Heart right ventricle (tissue), 16 donors: ENCODE measurements around the gene MTNR1B. TPM values are rescaled to one million over a fixed set of nuclear protein-coding genes. Genes with fewer than 3 reads are reported as not detected.

Source experiments
- ATAC-seq, 8 donors: fragments of 200-7000 bp; cut with Tn5 transposase; one replicate each; pipeline ENCODE4 v1.9.1; 2020; ENCODE audit warnings: mild to moderate bottlenecking in 8 of 8, moderate library complexity in 8 of 8, moderate number of reproducible peaks in 1 of 8
- DNase-seq, 2 donors: peaks; one replicate each; pipeline ENCODE4 v3.0.0-alpha.2; 2020
- H3K27ac ChIP-seq, 10 donors: fragments of 200-600 bp; sonication (generic) in 2 of 10; one replicate each; pipeline versions ENCODE4 v1.5.0 to v1.8.0; 2020 to 2022; ENCODE audit warnings: mild to moderate bottlenecking in 3 of 10
- H3K27me3 ChIP-seq, 7 donors: fragments of 200-600 bp; one replicate each; pipeline ENCODE4 v1.8.0; 2021 to 2022; ENCODE audit warnings: mild to moderate bottlenecking in 2 of 7
- H3K36me3 ChIP-seq, 9 donors: fragments of 200-600 bp; sonication (generic) in 1 of 9; one replicate each; pipeline versions ENCODE4 v1.5.0 to v1.8.0; 2020 to 2022; ENCODE audit warnings: mild to moderate bottlenecking in 2 of 9
- H3K4me1 ChIP-seq, 9 donors: fragments of 200-600 bp; sonication (generic) in 1 of 9; one replicate each; pipeline versions ENCODE4 v1.5.0 to v1.8.0; 2020 to 2022; ENCODE audit warnings: mild to moderate bottlenecking in 4 of 9
- H3K4me3 ChIP-seq, 10 donors: fragments of 200-600 bp; sonication (generic) in 2 of 10; one replicate each; pipeline versions ENCODE4 v1.5.0 to v1.8.0; 2020 to 2022; ENCODE audit warnings: mild to moderate bottlenecking in 7 of 10, moderate library complexity in 2 of 10
- H3K9me3 ChIP-seq, 11 donors: fragments of 200-600 bp in 10 of 11; sonication (generic) in 2 of 11; one replicate each; pipeline versions ENCODE4 v1.5.0 to v1.8.0; 2013 to 2022; ENCODE audit warnings: mild to moderate bottlenecking in 2 of 11, control low read depth in 1 of 11, moderate library complexity in 1 of 11
- WGBS, 2 donors: extraction: QIAGEN DNeasy Blood & Tissue Kit; methylation state at CpG; one replicate each; pipeline ENCODE4 v1.1.7; 2013; ENCODE audit warnings: inconsistent platforms in 1 of 2; 5-methylcytosine and 5-hydroxymethylcytosine counted together
- intact Hi-C, 10 donors: fragments of 100-400 bp; cut with DNase I; formaldehyde crosslinking; loops; one replicate each; pipeline versions ENCODE4 v1.11.1 to v1.14.2; 2022
- polyA plus RNA-seq, 2 donors: library from polyadenylated mRNA; stranded (reverse); fragments of 200-250 nt; gene quantifications; one replicate each; pipeline ENCODE4 v1.2.3, GENCODE V29; 2013
- total RNA-seq, 10 donors: library from RNA; stranded (reverse); fragmentation: NEBNext Ultra II Directional in 3 of 10; extraction: Animal tissue kit (Norgen Biotek cat#: 25700) in 3 of 10; gene quantifications; one replicate each; pipeline versions ENCODE4 v1.2.1 to v1.2.4, GENCODE V29; 2021 to 2023
- TF ChIP-seq, protein P1 (sequence below), 9 donors: fragments of 200-600 bp; sonication (generic) in 2 of 9; IDR thresholded peaks; one replicate each; pipeline versions ENCODE4 v1.5.0 to v1.8.0; 2021 to 2022; ENCODE audit warnings: antibody characterized with exemption in 9 of 9, mild to moderate bottlenecking in 5 of 9, moderate library complexity in 1 of 9
- donor health status: Arrhythmogenic right ventricular cardiomyopathy.
- donor health status: ischemic (EF 13 %, LVEDD 7.1; RV severe dilation, severe dysfunction).
- donor health status: healthy with polysubstance abuse.
- donor health status: DM: no; HTN: yes; CAD: no.
- donor health status: DM: no; HTN: no; CAD: no.
- donor health status: ischemic (EF 25% LVEDD 6.9; RV normal size, moderate dysfunction).
- donor health status: ischemic (EF 25% LVEDD 5.7; RV mildly dilated, moderate dysfunction).
- donor health status: healthy.
- donor health status: DM: yes; HTN: yes; CAD: no.
- donor health status: Ischemic cardiomyopathy.
- donor health status: ischemic (EF 35%, LVEDD 5.7; RV mildly dilated, moderate dysfunction).
- donor health status: nonischemic (EF 11% LVEDD 7.7; RV severe dilation, severe dysfunction).
- donor health status: DM: yes; HTN: yes; CAD: no.
- donor health status: PGD.
- donor health status: ischemic (EF 29% LVEDD 5.4; RV normal size, mild dysfunction).
- donor health status: nonischemic (EF 23%, LVEDD 6.1; RV moderate dilation, normal function).

MTNR1B gene
- total and polyA plus RNA-seq, 12 donors = not detected

GRCh38 chr11:93000511-93001476 lies 31.3 kb downstream of the MTNR1B start:
- H3K4me3 ChIP-seq = no peak overlapping the region
- intact Hi-C loops = no loop called here
- no peak for DNase-seq
- H3K27me3 ChIP-seq = no peaks in the 10 kb centered on the region
- H3K27ac ChIP-seq = no peak overlapping the region
- TF ChIP-seq, protein P1, sequence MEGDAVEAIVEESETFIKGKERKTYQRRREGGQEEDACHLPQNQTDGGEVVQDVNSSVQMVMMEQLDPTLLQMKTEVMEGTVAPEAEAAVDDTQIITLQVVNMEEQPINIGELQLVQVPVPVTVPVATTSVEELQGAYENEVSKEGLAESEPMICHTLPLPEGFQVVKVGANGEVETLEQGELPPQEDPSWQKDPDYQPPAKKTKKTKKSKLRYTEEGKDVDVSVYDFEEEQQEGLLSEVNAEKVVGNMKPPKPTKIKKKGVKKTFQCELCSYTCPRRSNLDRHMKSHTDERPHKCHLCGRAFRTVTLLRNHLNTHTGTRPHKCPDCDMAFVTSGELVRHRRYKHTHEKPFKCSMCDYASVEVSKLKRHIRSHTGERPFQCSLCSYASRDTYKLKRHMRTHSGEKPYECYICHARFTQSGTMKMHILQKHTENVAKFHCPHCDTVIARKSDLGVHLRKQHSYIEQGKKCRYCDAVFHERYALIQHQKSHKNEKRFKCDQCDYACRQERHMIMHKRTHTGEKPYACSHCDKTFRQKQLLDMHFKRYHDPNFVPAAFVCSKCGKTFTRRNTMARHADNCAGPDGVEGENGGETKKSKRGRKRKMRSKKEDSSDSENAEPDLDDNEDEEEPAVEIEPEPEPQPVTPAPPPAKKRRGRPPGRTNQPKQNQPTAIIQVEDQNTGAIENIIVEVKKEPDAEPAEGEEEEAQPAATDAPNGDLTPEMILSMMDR (IDR thresholded peaks at IDR 0.05) = no peak
- WGBS, 2 donors = 75 to 79% methylated on average over 2 of the region's 2 CpGs
- peaks cover 0 to 17% (median 0%) of the 10 kb centered on the region in 11 donors for H3K9me3 ChIP-seq
- no peak for ATAC-seq
- H3K36me3 ChIP-seq = no peaks in the 10 kb centered on the region
- H3K4me1 ChIP-seq = no peaks in the 10 kb centered on the region

DNA sequence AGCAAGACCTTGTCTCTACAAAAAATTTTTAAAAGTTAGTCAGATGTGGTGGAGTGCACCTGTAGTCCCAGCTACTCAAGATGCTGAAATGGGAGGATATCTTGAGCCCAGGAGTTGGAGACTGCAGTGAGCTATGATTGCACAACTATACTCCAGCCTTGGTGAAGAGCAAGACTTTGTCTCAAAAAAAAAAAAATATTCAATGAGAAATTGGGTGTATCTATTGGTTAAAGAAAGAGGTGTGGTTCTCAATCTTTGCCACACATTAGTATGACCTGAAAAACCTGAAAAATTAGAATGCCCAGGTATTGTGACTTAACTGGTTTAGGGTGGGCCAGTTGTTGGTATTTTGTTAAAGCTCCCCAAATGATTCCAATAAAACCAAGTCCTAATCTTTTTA lies 32.4 kb downstream of the MTNR1B start:
- peaks cover 0 to 17% (median 0%) of the 10 kb centered on the region in 11 donors for H3K9me3 ChIP-seq
- ATAC-seq (no peak), DNase-seq (no peak)
- TF ChIP-seq, protein P1 (IDR thresholded peaks at IDR 0.05) = no peak
- H3K4me3 ChIP-seq = no peak overlapping the region
- H3K27me3 ChIP-seq = no peaks in the 10 kb centered on the region
- H3K36me3 ChIP-seq = no peaks in the 10 kb centered on the region
- H3K27ac ChIP-seq = no peak overlapping the region
- intact Hi-C loops = no loop called here
- H3K4me1 ChIP-seq = no peaks in the 10 kb centered on the region

DNA sequence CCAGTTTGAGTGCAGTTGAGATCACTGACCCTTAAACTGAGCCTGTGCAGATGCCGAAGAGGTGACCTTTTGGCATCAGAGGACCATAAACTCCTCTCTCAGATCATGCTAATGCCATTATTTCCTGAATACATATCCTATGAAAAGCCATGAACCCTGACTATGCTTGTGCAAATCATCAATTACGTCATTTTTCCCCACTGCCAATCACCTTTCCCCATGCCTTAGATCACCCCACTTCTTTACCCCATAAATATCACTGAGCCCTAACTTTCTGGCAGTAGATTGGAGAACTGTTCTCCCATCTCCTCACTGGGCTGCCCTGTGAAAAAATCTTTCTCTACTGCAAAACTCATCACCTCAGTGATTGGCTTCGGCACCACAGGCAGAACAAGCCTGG lies 32.9 kb downstream of the MTNR1B start:
- WGBS, 2 donors = 69 to 74% methylated on average over 3 of the region's 3 CpGs
- Histone ChIP-seq H3K4me3 (no peak overlapping the region), H3K27ac (no peak overlapping the region), H3K36me3 (no peaks in the 10 kb centered on the region), H3K4me1 (no peaks in the 10 kb centered on the region), H3K27me3 (no peaks in the 10 kb centered on the region), H3K9me3 (peaks cover 0 to 17% (median 0%) of the 10 kb centered on the region in 11 donors)
- ATAC-seq (no peak), DNase-seq (no peak)
- TF ChIP-seq, protein P1 (IDR thresholded peaks at IDR 0.05) = no peak
- intact Hi-C loops = no loop called here

- ATAC-seq (no peak), DNase-seq (no peak)
- no peaks in the 10 kb centered on the region for H3K36me3 ChIP-seq
- TF ChIP-seq, protein P1 (IDR thresholded peaks at IDR 0.05) = no peak
- 56 to 59% methylated on average over 1 of the region's 1 CpG for WGBS, 2 donors
- H3K27ac ChIP-seq = no peak overlapping the region
- intact Hi-C loops = no loop called here
- peaks cover 0 to 13% (median 0%) of the 10 kb centered on the region in 11 donors for H3K9me3 ChIP-seq
- H3K4me1 ChIP-seq = no peaks in the 10 kb centered on the region
- no peaks in the 10 kb centered on the region for H3K27me3 ChIP-seq
- no peak overlapping the region for H3K4me3 ChIP-seq
Measured at GRCh38 chr11:93005239-93005638, 35.8 kb downstream of the MTNR1B start.
